T47D (cell line): ENCODE results near the gene TMA7.

ENCODE experiments used
- DNase-seq, 2 experiments: peaks; one replicate each; pipeline versions ENCODE4 v3.0.0 to v3.0.0-alpha.2; 2011 to 2012; ENCODE audit warnings: low read depth in 1 of 2, low spot score in 1 of 2
- JUND ChIP-seq: IDR thresholded peaks from 2 replicates; pipeline ENCODE4 v1.6.1; 2012; ENCODE audit warnings: low read depth
- in situ Hi-C: cut with HindIII; loops from 2 replicates; pipeline ENCODE4 v1.10.0; 2016; ENCODE audit warnings: low sequenced_read_pairs, low pct_unique_long_range_greater_than_20kb

The TMA7 gene

GRCh38 chr3:48420561-48420960 is 19.5 kb upstream of the TMA7 start:
- no peak for TF ChIP-seq JUND
- no peak for DNase-seq
- in situ Hi-C loops, result no loop called here

- DNase-seq, result no peak
- TF ChIP-seq JUND, result no peak
- in situ Hi-C loops, result no loop called here
These were observed 17.8 kb upstream of the TMA7 start for GRCh38 chr3:48422272-48422671.

GRCh38 chr3:48422681-48423080 is 17.4 kb upstream of the TMA7 start:
- TF ChIP-seq JUND, result no peak
- in situ Hi-C loops, result no loop called here
- DNase-seq, result no peak

- TF ChIP-seq JUND, result no peak
- DNase-seq, result no peak
- in situ Hi-C loops, result no loop called here
These were observed 16.7 kb upstream of the TMA7 start for GRCh38 chr3:48423241-48423882.

- DNase-seq, result no peak
- no peak for TF ChIP-seq JUND
- in situ Hi-C loops, result no loop called here
These were observed 16.0 kb upstream of the TMA7 start for GRCh38 chr3:48423883-48424695.

GRCh38 chr3:48425281-48425812 is 14.7 kb upstream of the TMA7 start:
- peak in 1 of 2 experiments; percentile 26 for DNase-seq
- in situ Hi-C loops, result no loop called here
- no peak for TF ChIP-seq JUND

- in situ Hi-C loops, result no loop called here
- no peak for TF ChIP-seq JUND
- DNase-seq, result no peak
These were observed 13.6 kb upstream of the TMA7 start for GRCh38 chr3:48426401-48426909.

- no peak for DNase-seq
- TF ChIP-seq JUND, result no peak
- in situ Hi-C loops, result no loop called here
These were observed 13.0 kb upstream of the TMA7 start for GRCh38 chr3:48426944-48427629.

GRCh38 chr3:48427630-48427962 is 12.5 kb upstream of the TMA7 start:
- no peak for TF ChIP-seq JUND
- in situ Hi-C loops, result no loop called here
- no peak for DNase-seq

- DNase-seq, result no peak
- TF ChIP-seq JUND, result no peak
- in situ Hi-C loops, result no loop called here
These were observed 11.9 kb upstream of the TMA7 start for GRCh38 chr3:48428088-48428571.

GRCh38 chr3:48428572-48429316 is 11.3 kb upstream of the TMA7 start:
- in situ Hi-C loops, result no loop called here
- no peak for DNase-seq
- no peak for TF ChIP-seq JUND
